GM23338 (cell line): Measurements from ENCODE around the gene SRCIN1. TPM values are rescaled to one million over a fixed set of nuclear protein-coding genes. Genes with fewer than 3 reads are reported as not detected.

Experiments
- ATAC-seq: fragments of 200-7000 bp; cut with Tn5 transposase; 3 replicates; pipeline ENCODE4 v1.9.1; 2020
- DNase-seq: peaks from one replicate; pipeline ENCODE4 v3.0.0-alpha.2; 2015; ENCODE audit warnings: low spot score
- H2AFZ ChIP-seq: fragments of 200-600 bp; sonication (generic); 2 replicates; pipeline ENCODE4 v1.8.0; 2016; ENCODE audit warnings: antibody characterized with exemption, mild to moderate bottlenecking, moderate library complexity
- H3F3A ChIP-seq: fragments of 200-600 bp; sonication (generic); replicated peaks from 2 replicates; pipeline ENCODE4 v1.8.0; 2017; ENCODE audit warnings: antibody characterized with exemption, mixed run types, low read depth
- H3K27ac ChIP-seq: fragments of 200-600 bp; sonication (generic); 2 replicates; pipeline ENCODE4 v1.6.1; 2016; ENCODE audit warnings: low read depth
- H3K27me3 ChIP-seq: fragments of 200-600 bp; sonication (generic); 2 replicates; pipeline ENCODE4 v1.8.0; 2016; ENCODE audit warnings: mild to moderate bottlenecking, mixed run types, moderate library complexity; ENCODE audit not compliant: insufficient read depth
- H3K36me3 ChIP-seq: fragments of 200-600 bp; sonication (generic); 2 replicates; pipeline ENCODE4 v1.8.0; 2016; ENCODE audit warnings: mild to moderate bottlenecking; ENCODE audit not compliant: insufficient read depth
- H3K4me1 ChIP-seq: fragments of 200-600 bp; sonication (generic); 2 replicates; pipeline ENCODE4 v1.8.0; 2016; ENCODE audit warnings: mild to moderate bottlenecking, moderate library complexity; ENCODE audit not compliant: insufficient read depth
- H3K4me2 ChIP-seq: fragments of 200-600 bp; sonication (generic); 2 replicates; pipeline ENCODE4 v1.7.1; 2017; ENCODE audit warnings: mixed run types
- H3K4me3 ChIP-seq: fragments of 200-600 bp; sonication (generic); 2 replicates; pipeline ENCODE4 v1.6.1; 2016; ENCODE audit warnings: mixed run types
- H3K79me2 ChIP-seq: fragments of 200-600 bp; sonication (generic); replicated peaks from 2 replicates; pipeline ENCODE4 v1.8.0; 2017; ENCODE audit warnings: mild to moderate bottlenecking; ENCODE audit not compliant: insufficient read depth
- H3K9me2 ChIP-seq: fragments of 200-600 bp; sonication (generic); 2 replicates; pipeline ENCODE4 v1.8.0; 2017; ENCODE audit not compliant: insufficient read depth
- H4K20me1 ChIP-seq: fragments of 200-600 bp; sonication (generic); replicated peaks from 2 replicates; pipeline ENCODE4 v1.8.0; 2017; ENCODE audit warnings: mild to moderate bottlenecking; ENCODE audit not compliant: insufficient read depth
- H3K27ac Mint-ChIP-seq: 2 replicates; pipeline ENCODE4 v1.8.0; 2020; ENCODE audit warnings: inconsistent platforms, mild to moderate bottlenecking, moderate library complexity, mixed read lengths
- H3K27me3 Mint-ChIP-seq: 3 replicates; pipeline ENCODE4 v1.8.0; 2022; ENCODE audit warnings: low read depth, mild to moderate bottlenecking, moderate library complexity, mixed read lengths, inconsistent platforms; ENCODE audit not compliant: insufficient read depth, poor library complexity
- H3K36me3 Mint-ChIP-seq: 3 replicates; pipeline ENCODE4 v1.8.0; 2021; ENCODE audit warnings: low read depth, mild to moderate bottlenecking, inconsistent platforms, moderate library complexity, mixed read lengths
- H3K4me1 Mint-ChIP-seq: 3 replicates; pipeline ENCODE4 v1.8.0; 2020; ENCODE audit warnings: mild to moderate bottlenecking, inconsistent platforms, mixed read lengths
- H3K4me3 Mint-ChIP-seq: 3 replicates; pipeline ENCODE4 v1.8.0; 2021; ENCODE audit warnings: moderate library complexity, mild to moderate bottlenecking, inconsistent platforms, mixed read lengths
- H3K9me3 Mint-ChIP-seq: 3 replicates; pipeline ENCODE4 v1.8.0; 2020; ENCODE audit warnings: moderate library complexity, mild to moderate bottlenecking, inconsistent platforms, mixed read lengths
- CREB1 ChIP-seq: fragments of 250-450 bp; sonication (Bioruptor Pico); IDR thresholded peaks from 2 replicates; pipeline ENCODE4 v1.5.0; 2020; ENCODE audit warnings: low read depth, mild to moderate bottlenecking, moderate library complexity
- CTCF ChIP-seq, 2 experiments: fragments of 200-600 bp in 1 of 2; sonication (generic) in 1 of 2; conservative IDR thresholded peaks; 2 replicates each; pipeline versions ENCODE4 v1.5.1 to v1.6.1; 2016 to 2017; ENCODE audit warnings: antibody characterized with exemption in 2 of 2, low read depth in 2 of 2, mild to moderate bottlenecking in 2 of 2, moderate library complexity in 1 of 2
- ETS1 ChIP-seq: IDR thresholded peaks from 2 replicates; pipeline ENCODE4 v1.6.1; 2016; ENCODE audit warnings: antibody characterized with exemption
- EZH2 ChIP-seq: fragments of 200-600 bp; sonication (generic); IDR thresholded peaks from one replicate; pipeline ENCODE4 v1.8.0; 2017; ENCODE audit warnings: antibody characterized with exemption, mild to moderate bottlenecking, low read depth; ENCODE audit not compliant: unreplicated experiment
- EZH2phosphoT487 ChIP-seq: fragments of 200-600 bp; sonication (generic); IDR thresholded peaks from one replicate; pipeline ENCODE4 v1.8.1; 2018; ENCODE audit warnings: antibody characterized with exemption; ENCODE audit not compliant: unreplicated experiment
- JUNB ChIP-seq: IDR thresholded peaks from one replicate; pipeline ENCODE4 v1.6.1; 2016; ENCODE audit warnings: antibody characterized with exemption; ENCODE audit not compliant: unreplicated experiment
- NANOG ChIP-seq: IDR thresholded peaks from 2 replicates; pipeline ENCODE4 v1.6.1; 2016; ENCODE audit warnings: antibody characterized with exemption, borderline replicate concordance
- REST ChIP-seq: IDR thresholded peaks from one replicate; pipeline ENCODE4 v1.6.1; 2018; ENCODE audit warnings: antibody characterized with exemption; ENCODE audit not compliant: unreplicated experiment
- STAT1 ChIP-seq: IDR thresholded peaks from one replicate; pipeline ENCODE4 v1.6.1; 2016; ENCODE audit warnings: antibody characterized with exemption; ENCODE audit not compliant: unreplicated experiment
- ZNF114 ChIP-seq: fragments of 250-450 bp; sonication (Bioruptor Pico); IDR thresholded peaks from 2 replicates; pipeline ENCODE4 v1.5.0; 2020; ENCODE audit warnings: mild to moderate bottlenecking, moderate library complexity
- ZNF331 ChIP-seq: fragments of 250-450 bp; sonication (Bioruptor Pico); IDR thresholded peaks from 2 replicates; pipeline ENCODE4 v1.5.0; 2020; ENCODE audit warnings: low read depth, mild to moderate bottlenecking, moderate library complexity
- ZNF462 ChIP-seq: fragments of 250-450 bp; sonication (Bioruptor Pico); IDR thresholded peaks from 2 replicates; pipeline ENCODE4 v1.5.0; 2020; ENCODE audit warnings: mild to moderate bottlenecking, moderate library complexity
- polyA plus RNA-seq: library from polyadenylated mRNA; unstranded; fragments of >200 nt; fragmentation: Nextera tagmentation; extraction: Ambion mirVana; gene quantifications from 2 replicates; pipeline ENCODE4 v1.2.1, GENCODE V29; 2016
- total RNA-seq: library from RNA; depleted of rRNA; stranded (reverse); fragments of >200 nt; shearing (Covaris generic); gene quantifications from 2 replicates; pipeline ENCODE4 v1.2.3, GENCODE V29; 2014

The SRCIN1 gene
- total and polyA plus RNA-seq, 2 experiments from 2014 or later, result 0.87 to 2.2 TPM

- no peak for TF ChIP-seq ZNF462
These were observed 11.6 kb downstream of the SRCIN1 start (continued) for GRCh38 chr17:38594152-38594551.

GRCh38 chr17:38592487-38592886 lies 13.3 kb downstream of the SRCIN1 start:
- H3K27me3 Mint-ChIP-seq, result peaks cover 29% of the 10 kb centered on the region
- H3K4me2 ChIP-seq, result no peak overlapping the region
- H3K79me2 ChIP-seq, result no peaks in the 10 kb centered on the region
- H3K9me3 Mint-ChIP-seq, result no peaks in the 10 kb centered on the region
- H3K4me3 ChIP-seq, result no peak overlapping the region
- DNase-seq, result no peak
- no peaks in the 10 kb centered on the region for H4K20me1 ChIP-seq
- H3K36me3 ChIP-seq, result no peaks in the 10 kb centered on the region
- no peak overlapping the region for H3K27ac Mint-ChIP-seq
- no peak for ATAC-seq
- no peak overlapping the region; the same call in 2 of the 3 replicates for H3K4me3 Mint-ChIP-seq
- no peaks in the 10 kb centered on the region for H3K36me3 Mint-ChIP-seq
- peaks cover 76% of the 10 kb centered on the region for H3K4me1 Mint-ChIP-seq
- 0 out of 2 replicates have a peak, but pooled peaks cover 9% of the 10 kb centered on the region for H3F3A ChIP-seq
- H3K27me3 ChIP-seq, result peaks cover 22% of the 10 kb centered on the region
- H3K4me1 ChIP-seq, result peaks cover 21% of the 10 kb centered on the region
- no peak overlapping the region for H2AFZ ChIP-seq
- no peak overlapping the region for H3K27ac ChIP-seq
- no peaks in the 10 kb centered on the region for H3K9me2 ChIP-seq
- TF ChIP-seq CTCF (conservative IDR thresholded peaks at IDR 0.05; ENCODE audit: low read depth in 2 of 2), result no peak
- TF ChIP-seq ZNF331 (CRISPR knock-in tag), result no peak
- no peak for TF ChIP-seq EZH2
- TF ChIP-seq CREB1 (CRISPR knock-in tag), result no peak
- no peak for TF ChIP-seq ETS1
- TF ChIP-seq NANOG, result no peak
- TF ChIP-seq JUNB, result no peak
- no peak for TF ChIP-seq EZH2phosphoT487
- no peak for TF ChIP-seq STAT1
- TF ChIP-seq REST, result no peak
- TF ChIP-seq ZNF114, result no peak
